ENCODE data around the gene TPK1. TPM values are rescaled to one million over a fixed set of nuclear protein-coding genes. Genes with fewer than 3 reads are reported as not detected.

Gene TPK1
- total RNA-seq, 1 experiment from 2014 or later: 3.1 TPM

DNA sequence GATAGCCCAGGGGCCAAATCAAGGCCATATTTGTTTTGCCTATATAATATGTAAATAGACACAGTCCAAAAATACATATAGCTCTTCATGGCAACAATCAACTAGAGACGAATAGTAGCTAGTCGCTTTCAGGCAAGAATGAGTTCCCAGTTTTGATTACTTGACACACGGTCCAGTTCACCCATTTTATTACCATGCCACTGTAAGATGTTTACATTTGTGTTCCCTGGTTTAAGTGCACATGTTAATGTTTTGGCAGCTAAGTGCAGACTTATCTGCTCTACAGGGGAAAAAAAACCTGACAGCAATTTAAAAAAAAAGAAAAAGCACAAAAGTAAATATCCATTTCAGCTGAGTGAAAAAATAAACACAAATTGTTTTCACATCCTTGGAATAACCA lies 213.1 kb downstream of the TPK1 start:
- Histone ChIP-seq H3K27ac (ENCODE audit: insufficient read length, low read depth, low read length) (no peak overlapping the region), H2BK15ac (ENCODE audit: low read depth, low read length) (no peak overlapping the region), H3K14ac (ENCODE audit: insufficient read depth, low read length) (no peak overlapping the region)

More for the DNA sequence above, 213.1 kb downstream of the TPK1 start:
- Histone ChIP-seq H3T11ph (ENCODE audit: low read length) (no peak overlapping the region), H3K23me2 (ENCODE audit: insufficient read length, low read depth, low read length, poor library complexity, severe bottlenecking) (no peaks in the 10 kb centered on the region), H2BK5ac (ENCODE audit: insufficient read length, low read length) (no peak overlapping the region), H4K20me1 (ENCODE audit: control insufficient read depth, insufficient read depth, insufficient read length) (no peaks in the 10 kb centered on the region), H3K4me2 (ENCODE audit: insufficient read depth, insufficient read length, low read length) (no peak overlapping the region), H3K56ac (ENCODE audit: insufficient read length, low read depth, low read length) (no peak overlapping the region), H2BK120ac (ENCODE audit: low read depth, low read length, poor library complexity, severe bottlenecking) (no peak overlapping the region), H2BK20ac (ENCODE audit: low read depth, low read length, poor library complexity, severe bottlenecking) (no peak overlapping the region), H3K9ac (ENCODE audit: extremely low read depth, insufficient read length, low read length) (no peak overlapping the region), H4K8ac (replicated peaks; ENCODE audit: insufficient read length, low read depth, low read length) (no peak overlapping the region), H2BK12ac (ENCODE audit: insufficient read length, low read depth, low read length) (no peak overlapping the region), H3K23ac (ENCODE audit: insufficient read length, low read depth, low read length) (no peak overlapping the region), H3K79me1 (ENCODE audit: insufficient read depth, low read depth, low read length, poor library complexity, severe bottlenecking) (no peaks in the 10 kb centered on the region), H2AFZ (ENCODE audit: low read length) (no peak overlapping the region), H3K9me3 (ENCODE audit: control insufficient read depth, low read depth, low read length) (no peaks in the 10 kb centered on the region), H4K5ac (ENCODE audit: insufficient read length, low read depth, low read length) (no peak overlapping the region), H4K91ac (ENCODE audit: insufficient read length, low read depth, low read length) (no peak overlapping the region), H3K27me3 (ENCODE audit: insufficient read depth, low read length) (no peaks in the 10 kb centered on the region), H3K79me2 (ENCODE audit: insufficient read depth, low read length) (no peaks in the 10 kb centered on the region), H3K4ac (ENCODE audit: low read depth, low read length) (no peak overlapping the region), H3K18ac (ENCODE audit: insufficient read length, low read depth, low read length) (no peak overlapping the region), H3K4me1 (ENCODE audit: insufficient read depth, low read length) (no peaks in the 10 kb centered on the region), H2AK5ac (ENCODE audit: insufficient read length, low read length) (no peak overlapping the region)
- no CpG with 5 or more reads among the region's 3 CpGs for WGBS (ENCODE audit: extremely low coverage, insufficient read length, low lambda C conversion rate)
- Mint-ChIP-seq H3K9me3 (peaks cover 3 to 11% of the 10 kb centered on the region in 2 experiments; a peak in 2 of 5 replicates), H3K4me1 (peaks cover 0 to 2% of the 10 kb centered on the region in 2 experiments; a peak in 1 of 4 replicates), H3K36me3 (ENCODE audit: insufficient read depth in 1 of 3, low read depth in 3 of 3) (peaks cover 0 to 13% (median 9%) of the 10 kb centered on the region in 3 experiments; a peak in 3 of 7 replicates), H3K4me3 (no peak overlapping the region), H3K27ac (no peak overlapping the region), H3K27me3 (ENCODE audit: low read depth) (no peaks in the 10 kb centered on the region; the same call in 1 of the 2 replicates)
- TF ChIP-seq, protein P1, sequence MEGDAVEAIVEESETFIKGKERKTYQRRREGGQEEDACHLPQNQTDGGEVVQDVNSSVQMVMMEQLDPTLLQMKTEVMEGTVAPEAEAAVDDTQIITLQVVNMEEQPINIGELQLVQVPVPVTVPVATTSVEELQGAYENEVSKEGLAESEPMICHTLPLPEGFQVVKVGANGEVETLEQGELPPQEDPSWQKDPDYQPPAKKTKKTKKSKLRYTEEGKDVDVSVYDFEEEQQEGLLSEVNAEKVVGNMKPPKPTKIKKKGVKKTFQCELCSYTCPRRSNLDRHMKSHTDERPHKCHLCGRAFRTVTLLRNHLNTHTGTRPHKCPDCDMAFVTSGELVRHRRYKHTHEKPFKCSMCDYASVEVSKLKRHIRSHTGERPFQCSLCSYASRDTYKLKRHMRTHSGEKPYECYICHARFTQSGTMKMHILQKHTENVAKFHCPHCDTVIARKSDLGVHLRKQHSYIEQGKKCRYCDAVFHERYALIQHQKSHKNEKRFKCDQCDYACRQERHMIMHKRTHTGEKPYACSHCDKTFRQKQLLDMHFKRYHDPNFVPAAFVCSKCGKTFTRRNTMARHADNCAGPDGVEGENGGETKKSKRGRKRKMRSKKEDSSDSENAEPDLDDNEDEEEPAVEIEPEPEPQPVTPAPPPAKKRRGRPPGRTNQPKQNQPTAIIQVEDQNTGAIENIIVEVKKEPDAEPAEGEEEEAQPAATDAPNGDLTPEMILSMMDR (conservative IDR thresholded peaks at IDR 0.05): no peak
- no peak for DNase-seq

Measured in H9 (cell line).